HL-60 (cell line): ENCODE data around the gene SMIM12.

Experiments
- CTCF ChIP-seq: IDR thresholded peaks from one replicate; pipeline ENCODE4 v1.5.1; 2011; ENCODE audit warnings: low read length, control low read depth, inconsistent platforms; ENCODE audit not compliant: insufficient read depth
- POLR2AphosphoS5 ChIP-seq: IDR thresholded peaks from 2 replicates; pipeline ENCODE4 v1.6.1; 2012; ENCODE audit warnings: low read depth
- REST ChIP-seq: IDR thresholded peaks from 2 replicates; pipeline ENCODE4 v1.6.1; 2012; ENCODE audit warnings: low read depth; ENCODE audit not compliant: insufficient replicate concordance
- SPI1 ChIP-seq: IDR thresholded peaks from 2 replicates; pipeline ENCODE4 v1.6.1; 2012; ENCODE audit warnings: low read depth, mild to moderate bottlenecking, borderline replicate concordance

- TF ChIP-seq REST (no peak), CTCF (no peak), POLR2AphosphoS5 (no peak), SPI1 (no peak)
Observed at GRCh38 chr1:34842952-34843371, 16.6 kb downstream of the SMIM12 start.
